T-cell (primary cell): ENCODE data around the gene FETUB. TPM values are rescaled to one million over a fixed set of nuclear protein-coding genes. Genes with fewer than 3 reads are reported as not detected.

Experiments
- ATAC-seq, 4 experiments: fragments of 200-7000 bp in 3 of 4; fragments of 150-1000 bp in 1 of 4; cut with Tn5 transposase; replicated peaks in 1 of 4; 1 replicate in 3 of 4; 2 replicates in 1 of 4; pipeline ENCODE4 v1.10.0; 2021; ENCODE audit warnings: moderate library complexity in 3 of 4, mild to moderate bottlenecking in 2 of 4, moderate number of reproducible peaks in 1 of 4
- CTCF ChIA-PET, 2 donors: fragments of 300-600 bp; sonication (Branson Sonifier 250); formaldehyde crosslinking; loops; one replicate each; lab custom pipeline; 2022; ENCODE audit warnings: antibody characterized with exemption in 2 of 2; lab: Charles Lee
- POLR2A ChIA-PET, 2 donors: fragments of 300-600 bp; sonication (Branson Sonifier 250); formaldehyde crosslinking; loops; one replicate each; lab custom pipeline; 2022; ENCODE audit warnings: antibody characterized with exemption in 2 of 2; lab: Charles Lee
- DNase-seq, 35 experiments: peaks; one replicate each; pipeline versions ENCODE4 v3.0.0 to v3.0.0-alpha.2; 2013 to 2023
- H3K27ac ChIP-seq: one replicate; pipeline ENCODE4 v1.5.1; 2013; ENCODE audit warnings: low read length
- H3K27me3 ChIP-seq, 2 experiments: replicated peaks in 1 of 2; 1 replicate in 1 of 2; 2 replicates in 1 of 2; pipeline versions ENCODE4 v1.6.1 to v1.7.0; 2013; ENCODE audit warnings: low read length in 1 of 2, mixed read lengths in 1 of 2; ENCODE audit not compliant: control insufficient read depth in 2 of 2, insufficient read depth in 2 of 2; ENCODE audit errors: extremely low read depth in 1 of 2
- H3K36me3 ChIP-seq, 2 donors: 1 replicate in 1 of 2; 2 replicates in 1 of 2; pipeline versions ENCODE4 v1.6.1 to v1.7.0; 2013; ENCODE audit warnings: low read length in 1 of 2; ENCODE audit not compliant: control insufficient read depth in 2 of 2, insufficient read depth in 1 of 2; ENCODE audit errors: extremely low read depth in 1 of 2
- H3K4me1 ChIP-seq, 2 experiments: 1 replicate in 1 of 2; 2 replicates in 1 of 2; pipeline versions ENCODE4 v1.6.1 to v1.7.0; 2013; ENCODE audit warnings: low read length in 2 of 2, mixed read lengths in 1 of 2; ENCODE audit not compliant: insufficient read depth in 2 of 2, control insufficient read depth in 1 of 2; ENCODE audit errors: extremely low read depth in 1 of 2
- H3K4me3 ChIP-seq, 2 donors: 1 replicate in 1 of 2; 2 replicates in 1 of 2; pipeline versions ENCODE4 v1.5.1 to v1.7.0; 2013; ENCODE audit warnings: mild to moderate bottlenecking in 2 of 2, low read length in 1 of 2, moderate library complexity in 1 of 2; ENCODE audit not compliant: control insufficient read depth in 1 of 2; ENCODE audit errors: extremely low read depth in 1 of 2
- H3K9me3 ChIP-seq: 2 replicates; pipeline ENCODE4 v1.7.0; 2013
- H3K27ac Mint-ChIP-seq, 2 donors: one replicate each; pipeline ENCODE4 v1.8.0; 2020 to 2021; ENCODE audit warnings: mild to moderate bottlenecking in 2 of 2, mixed read lengths in 2 of 2
- H3K27me3 Mint-ChIP-seq, 2 donors: one replicate each; pipeline ENCODE4 v1.8.0; 2021 to 2022; ENCODE audit warnings: mixed read lengths in 2 of 2
- H3K36me3 Mint-ChIP-seq: one replicate; pipeline ENCODE4 v1.8.0; 2021; ENCODE audit warnings: mixed read lengths
- H3K4me1 Mint-ChIP-seq, 3 donors: one replicate each; pipeline ENCODE4 v1.8.0; 2020 to 2022; ENCODE audit warnings: mixed read lengths in 3 of 3, mild to moderate bottlenecking in 1 of 3
- H3K4me3 Mint-ChIP-seq, 3 donors: one replicate each; pipeline ENCODE4 v1.8.0; 2020 to 2022; ENCODE audit warnings: mild to moderate bottlenecking in 3 of 3, mixed read lengths in 3 of 3, moderate library complexity in 3 of 3
- H3K9me3 Mint-ChIP-seq, 3 donors: one replicate each; pipeline ENCODE4 v1.8.0; 2020 to 2022; ENCODE audit warnings: mixed read lengths in 3 of 3
- WGBS: methylation state at CpG from one replicate; pipeline ENCODE4 v1.1.5; 2013; ENCODE audit warnings: missing lambda C conversion rate; ENCODE audit not compliant: insufficient coverage; 5-methylcytosine and 5-hydroxymethylcytosine counted together
- total RNA-seq, 35 experiments: library from RNA in 6 of 35; stranded (reverse) in 6 of 35; fragments of 120-200 nt in 1 of 35; gene quantifications; one replicate each; pipeline versions ENCODE4 v1.2.1 to v1.2.4 and lab custom pipeline; 2013 to 2026

Gene FETUB
- total RNA-seq, 5 donors from 2014 or later (not counting 1 experiment from before 2014, with no cell fraction given), result not detected

- WGBS, result 100% methylated on average over 1 of the region's 17 CpGs
- no peak overlapping the region for H3K4me3 ChIP-seq
- H3K36me3 ChIP-seq, result no peaks in the 10 kb centered on the region
- no peak overlapping the region for H3K4me3 Mint-ChIP-seq
- ATAC-seq (no peak), DNase-seq (no peak)
- no peaks in the 10 kb centered on the region for H3K9me3 Mint-ChIP-seq
- no peak overlapping the region for H3K27ac ChIP-seq
- H3K4me1 Mint-ChIP-seq, result no peaks in the 10 kb centered on the region
- peaks cover 0 to 19% of the 10 kb centered on the region in 2 experiments for H3K27me3 ChIP-seq
- H3K9me3 ChIP-seq, result no peaks in the 10 kb centered on the region
- peaks cover 2 to 7% of the 10 kb centered on the region in 2 donors for H3K27me3 Mint-ChIP-seq
- no peaks in the 10 kb centered on the region for H3K4me1 ChIP-seq
- no peak overlapping the region for H3K27ac Mint-ChIP-seq
- POLR2A ChIA-PET, result interaction anchor here in 1 of 2 donors (0.6 kb wide), 1 partner anchor 254 kb away, joined by 7 read pairs; no protein-coding TSS in a partner anchor
- CTCF ChIA-PET, result interaction anchor here (0.6 to 2.2 kb wide), 5 partner anchors 17 to 653 kb away, joined by 3 to 7 read pairs (median 4); no protein-coding TSS in a partner anchor
- H3K36me3 Mint-ChIP-seq, result no peaks in the 10 kb centered on the region
These were observed 43.5 kb upstream of the FETUB start for GRCh38 chr3:186596568-186597287.

GRCh38 chr3:186598108-186598784 is 42.0 kb upstream of the FETUB start:
- Histone ChIP-seq H3K27me3 (peaks cover 0 to 19% of the 10 kb centered on the region in 2 experiments), H3K27ac (no peak overlapping the region), H3K4me1 (no peaks in the 10 kb centered on the region), H3K4me3 (no peak overlapping the region), H3K9me3 (no peaks in the 10 kb centered on the region), H3K36me3 (no peaks in the 10 kb centered on the region)
- H3K27me3 Mint-ChIP-seq, result peaks cover 2 to 7% of the 10 kb centered on the region in 2 donors
- ATAC-seq, result no peak
- ChIA-PET CTCF (interaction anchor here (0.7 to 2.2 kb wide), 4 partner anchors 16 to 1587 kb away, joined by 3 to 7 read pairs (median 4); no protein-coding TSS in a partner anchor), POLR2A (interaction anchor here in 1 of 2 donors (0.6 kb wide), 1 partner anchor 686 kb away, joined by 4 read pairs; no protein-coding TSS in a partner anchor)
- H3K9me3 Mint-ChIP-seq, result no peaks in the 10 kb centered on the region
- H3K4me3 Mint-ChIP-seq, result no peak overlapping the region
- H3K4me1 Mint-ChIP-seq, result no peaks in the 10 kb centered on the region
- no peak for DNase-seq
- WGBS, result 100% methylated on average over 2 of the region's 11 CpGs
- no peaks in the 10 kb centered on the region for H3K36me3 Mint-ChIP-seq
- H3K27ac Mint-ChIP-seq, result no peak overlapping the region

- ATAC-seq (no peak), DNase-seq (no peak)
- H3K36me3 Mint-ChIP-seq, result no peaks in the 10 kb centered on the region
- no peak overlapping the region for H3K4me3 Mint-ChIP-seq
- no peaks in the 10 kb centered on the region for H3K9me3 Mint-ChIP-seq
- no peaks in the 10 kb centered on the region for H3K4me1 Mint-ChIP-seq
- Histone ChIP-seq H3K4me3 (no peak overlapping the region), H3K4me1 (no peaks in the 10 kb centered on the region), H3K36me3 (no peaks in the 10 kb centered on the region), H3K27ac (no peak overlapping the region), H3K9me3 (no peaks in the 10 kb centered on the region), H3K27me3 (peaks cover 0 to 19% of the 10 kb centered on the region in 2 experiments)
- no peak overlapping the region for H3K27ac Mint-ChIP-seq
- 95% methylated on average over 3 of the region's 4 CpGs for WGBS
- ChIA-PET CTCF (interaction anchor here (1.0 to 2.2 kb wide), 2 partner anchors 16 to 18 kb away, joined by 3 to 7 read pairs; no protein-coding TSS in a partner anchor), POLR2A (no interaction called here)
- peaks cover 2 to 7% of the 10 kb centered on the region in 2 donors for H3K27me3 Mint-ChIP-seq
These were observed 41.4 kb upstream of the FETUB start for GRCh38 chr3:186598794-186599141.

- no peak overlapping the region for H3K4me3 Mint-ChIP-seq
- H3K4me1 Mint-ChIP-seq, result no peaks in the 10 kb centered on the region
- no peaks in the 10 kb centered on the region for H3K36me3 ChIP-seq
- H3K4me1 ChIP-seq, result no peaks in the 10 kb centered on the region
- H3K27me3 Mint-ChIP-seq, result peaks cover 4 to 7% of the 10 kb centered on the region in 2 donors
- H3K9me3 ChIP-seq, result no peaks in the 10 kb centered on the region
- ATAC-seq (no peak), DNase-seq (no peak)
- POLR2A ChIA-PET, result no interaction called here
- H3K9me3 Mint-ChIP-seq, result no peaks in the 10 kb centered on the region
- H3K27ac ChIP-seq, result no peak overlapping the region
- H3K4me3 ChIP-seq, result no peak overlapping the region
- CTCF ChIA-PET, result interaction anchor here (0.6 to 1.4 kb wide), 3 partner anchors 15 to 583 kb away, joined by 3 to 10 read pairs (median 3); no protein-coding TSS in a partner anchor
- H3K27me3 ChIP-seq, result peaks cover 0 to 19% of the 10 kb centered on the region in 2 experiments
- no peaks in the 10 kb centered on the region for H3K36me3 Mint-ChIP-seq
- H3K27ac Mint-ChIP-seq, result no peak overlapping the region
- 86% methylated on average over 7 of the region's 12 CpGs for WGBS
These were observed 40.9 kb upstream of the FETUB start for GRCh38 chr3:186599142-186599784.

GRCh38 chr3:186599785-186600166 is 40.4 kb upstream of the FETUB start:
- CTCF ChIA-PET, result interaction anchor here (0.6 to 1.4 kb wide), 2 partner anchors 15 to 583 kb away, joined by 3 to 10 read pairs; no protein-coding TSS in a partner anchor
- no peaks in the 10 kb centered on the region for H3K4me1 ChIP-seq
- DNase-seq, result no peak
- H3K9me3 Mint-ChIP-seq, result no peaks in the 10 kb centered on the region
- H3K36me3 Mint-ChIP-seq, result no peaks in the 10 kb centered on the region
- POLR2A ChIA-PET, result no interaction called here
- no peak overlapping the region for H3K27ac ChIP-seq
- H3K36me3 ChIP-seq, result no peaks in the 10 kb centered on the region
- H3K4me3 Mint-ChIP-seq, result no peak overlapping the region
- no peak overlapping the region for H3K4me3 ChIP-seq
- H3K9me3 ChIP-seq, result no peaks in the 10 kb centered on the region
- no peak overlapping the region for H3K27ac Mint-ChIP-seq
- peaks cover 4 to 7% of the 10 kb centered on the region in 2 donors for H3K27me3 Mint-ChIP-seq
- ATAC-seq, result no peak
- WGBS, result 67% methylated on average over 2 of the region's 2 CpGs
- no peaks in the 10 kb centered on the region for H3K4me1 Mint-ChIP-seq
- peaks cover 0 to 19% of the 10 kb centered on the region in 2 experiments for H3K27me3 ChIP-seq

- Histone ChIP-seq H3K27me3 (peaks cover 0 to 19% of the 10 kb centered on the region in 2 experiments), H3K36me3 (no peaks in the 10 kb centered on the region), H3K9me3 (no peaks in the 10 kb centered on the region), H3K4me1 (no peaks in the 10 kb centered on the region), H3K27ac (no peak overlapping the region), H3K4me3 (no peak overlapping the region)
- Mint-ChIP-seq H3K27ac (no peak overlapping the region), H3K4me1 (no peaks in the 10 kb centered on the region), H3K36me3 (no peaks in the 10 kb centered on the region), H3K27me3 (peaks cover 4 to 7% of the 10 kb centered on the region in 2 donors), H3K9me3 (no peaks in the 10 kb centered on the region), H3K4me3 (no peak overlapping the region)
- 100% methylated on average over 1 of the region's 3 CpGs for WGBS
- POLR2A ChIA-PET, result interaction anchor here in 1 of 2 donors (0.6 kb wide), 1 partner anchor 79 kb away, joined by 3 read pairs; no protein-coding TSS in a partner anchor
- CTCF ChIA-PET, result interaction anchor here in 1 of 2 donors (1.4 kb wide), 1 partner anchor 14 kb away, joined by 3 read pairs; no protein-coding TSS in a partner anchor
- no peak for ATAC-seq
- no peak for DNase-seq
These were observed 39.3 kb upstream of the FETUB start for GRCh38 chr3:186600896-186601295.
